ENCODE results near the gene OGFR.

OGFR gene

GRCh38 chr20:62801284-62802010, 3.2 kb upstream of the OGFR start:
- 0 out of 2 replicates have a peak, but pooled peaks cover 11% of the 10 kb centered on the region for H3K36me3 ChIP-seq (ENCODE audit: insufficient read depth, low read length)

GRCh38 chr20:62802026-62802712, 2.5 kb upstream of the OGFR start:
- Histone ChIP-seq H3K27me3 (ENCODE audit: insufficient read depth, low read length) (no peaks in the 10 kb centered on the region), H3K27ac (ENCODE audit: low read depth, low read length) (no peak overlapping the region), H3K36me3 (ENCODE audit: insufficient read depth, low read length) (0 out of 2 replicates have a peak, but pooled peaks cover 11% of the 10 kb centered on the region), H2AFZ (ENCODE audit: low read length, unreplicated experiment) (no peak overlapping the region), H3K4me1 (ENCODE audit: control insufficient read depth, insufficient read depth, low read length, unreplicated experiment) (peaks cover 12% of the 10 kb centered on the region), H3K4me3 (ENCODE audit: low read depth, low read length) (no peak overlapping the region), H3K79me2 (ENCODE audit: control insufficient read depth, insufficient read depth, low read length, unreplicated experiment) (peaks cover 24% of the 10 kb centered on the region)

More at GRCh38 chr20:62801284-62802010, 3.2 kb upstream of the OGFR start:
- Histone ChIP-seq H3K4me1 (ENCODE audit: control insufficient read depth, insufficient read depth, low read length, unreplicated experiment) (peaks cover 5% of the 10 kb centered on the region), H3K27ac (ENCODE audit: low read depth, low read length) (no peak overlapping the region), H3K4me3 (ENCODE audit: low read depth, low read length) (no peak overlapping the region), H3K79me2 (ENCODE audit: control insufficient read depth, insufficient read depth, low read length, unreplicated experiment) (peaks cover 20% of the 10 kb centered on the region), H2AFZ (ENCODE audit: low read length, unreplicated experiment) (no peak overlapping the region), H3K27me3 (ENCODE audit: insufficient read depth, low read length) (no peaks in the 10 kb centered on the region)

DNA sequence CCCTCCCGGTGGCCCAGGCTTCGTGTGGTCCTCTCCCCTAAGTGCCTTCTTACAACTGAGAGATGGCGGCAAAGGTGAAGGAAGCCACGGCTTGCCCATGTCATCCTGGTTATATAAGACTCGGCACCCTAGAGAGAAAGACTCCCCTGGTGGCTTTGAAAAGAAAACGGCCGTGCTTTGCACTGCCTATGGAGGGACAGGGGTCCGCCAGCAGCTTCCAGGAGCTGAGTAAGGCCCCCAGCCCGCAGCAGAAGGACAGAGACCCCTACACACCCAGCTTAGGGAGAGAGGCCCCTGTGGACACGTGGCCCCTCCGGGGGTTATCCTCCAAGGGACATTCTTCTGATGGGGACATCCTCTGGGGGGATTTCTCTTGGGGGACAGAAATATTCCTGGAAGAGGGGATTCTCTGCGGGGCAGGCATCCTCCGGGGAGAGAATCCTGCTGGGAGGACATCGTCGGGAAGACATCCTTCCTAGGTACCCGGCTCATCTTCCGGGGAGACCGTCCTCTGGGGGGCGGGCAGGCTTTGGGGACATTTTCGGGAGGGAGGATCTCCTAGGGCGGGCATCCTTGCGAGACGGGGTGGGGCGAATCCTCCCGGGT, 511 bp upstream of the OGFR start:
- Histone ChIP-seq H2AFZ (ENCODE audit: low read length, unreplicated experiment) (peak overlapping the region; percentile 73), H3K4me1 (ENCODE audit: control insufficient read depth, insufficient read depth, low read length, unreplicated experiment) (peaks cover 11% of the 10 kb centered on the region), H3K27me3 (ENCODE audit: insufficient read depth, low read length) (no peaks in the 10 kb centered on the region), H3K4me3 (ENCODE audit: low read depth, low read length) (peak overlapping the region; percentile 98), H3K27ac (ENCODE audit: low read depth, low read length) (no peak overlapping the region), H3K79me2 (ENCODE audit: control insufficient read depth, insufficient read depth, low read length, unreplicated experiment) (peaks cover 32% of the 10 kb centered on the region), H3K36me3 (ENCODE audit: insufficient read depth, low read length) (0 out of 2 replicates have a peak, but pooled peaks cover 4% of the 10 kb centered on the region)

DNA sequence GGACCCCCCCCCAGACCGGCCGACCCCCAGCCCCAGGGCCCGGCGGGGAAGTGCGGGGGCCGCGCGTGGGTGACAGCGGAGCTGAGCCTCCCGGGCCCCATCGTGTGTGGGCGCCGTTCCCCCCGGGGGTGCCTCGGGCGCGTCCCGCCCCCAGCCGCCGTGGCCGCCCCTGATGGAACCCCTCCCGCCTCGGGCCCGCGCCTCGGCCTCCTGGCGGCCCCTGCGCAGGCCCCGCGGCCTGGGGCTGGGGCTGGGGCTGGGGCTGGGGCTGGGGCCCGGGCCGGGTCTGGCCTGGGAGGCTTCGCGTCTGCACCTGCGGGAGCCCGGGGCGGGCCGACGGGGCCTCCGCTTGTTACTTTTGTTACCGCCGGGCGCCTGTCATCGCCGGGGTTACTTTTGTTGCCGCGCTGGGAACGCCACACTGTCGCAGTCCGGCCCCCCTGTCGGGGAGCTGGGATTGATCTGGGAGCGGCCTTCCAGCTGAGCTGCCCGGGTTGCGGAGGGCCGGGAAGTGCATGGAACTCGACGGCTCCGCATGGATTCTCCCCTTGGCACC, 598 bp downstream of the OGFR start:
- peaks cover 36% of the 10 kb centered on the region for H3K79me2 ChIP-seq (ENCODE audit: control insufficient read depth, insufficient read depth, low read length, unreplicated experiment)
- H3K4me1 ChIP-seq (ENCODE audit: control insufficient read depth, insufficient read depth, low read length, unreplicated experiment) = peaks cover 11% of the 10 kb centered on the region
- H2AFZ ChIP-seq (ENCODE audit: low read length, unreplicated experiment) = no peak overlapping the region
- no peaks in the 10 kb centered on the region for H3K27me3 ChIP-seq (ENCODE audit: insufficient read depth, low read length)
- peak overlapping the region; percentile 98 for H3K4me3 ChIP-seq (ENCODE audit: low read depth, low read length)
- H3K27ac ChIP-seq (ENCODE audit: low read depth, low read length) = peak overlapping the region; percentile 55
- peaks cover 9% of the 10 kb centered on the region; the same call in 1 of the 2 replicates for H3K36me3 ChIP-seq (ENCODE audit: insufficient read depth, low read length)

- peaks cover 36% of the 10 kb centered on the region for H3K79me2 ChIP-seq (ENCODE audit: control insufficient read depth, insufficient read depth, low read length, unreplicated experiment)
- H3K36me3 ChIP-seq (ENCODE audit: insufficient read depth, low read length) = peaks cover 16% of the 10 kb centered on the region; the same call in 1 of the 2 replicates
- H3K27ac ChIP-seq (ENCODE audit: low read depth, low read length) = peak overlapping the region; percentile 10; the same call in 1 of the 2 replicates
- H3K4me1 ChIP-seq (ENCODE audit: control insufficient read depth, insufficient read depth, low read length, unreplicated experiment) = peaks cover 11% of the 10 kb centered on the region
- H3K4me3 ChIP-seq (ENCODE audit: low read depth, low read length) = peak overlapping the region; percentile 98
- H2AFZ ChIP-seq (ENCODE audit: low read length, unreplicated experiment) = no peak overlapping the region
- no peaks in the 10 kb centered on the region for H3K27me3 ChIP-seq (ENCODE audit: insufficient read depth, low read length)
Measured at GRCh38 chr20:62805711-62806382, 1.2 kb downstream of the OGFR start.

DNA sequence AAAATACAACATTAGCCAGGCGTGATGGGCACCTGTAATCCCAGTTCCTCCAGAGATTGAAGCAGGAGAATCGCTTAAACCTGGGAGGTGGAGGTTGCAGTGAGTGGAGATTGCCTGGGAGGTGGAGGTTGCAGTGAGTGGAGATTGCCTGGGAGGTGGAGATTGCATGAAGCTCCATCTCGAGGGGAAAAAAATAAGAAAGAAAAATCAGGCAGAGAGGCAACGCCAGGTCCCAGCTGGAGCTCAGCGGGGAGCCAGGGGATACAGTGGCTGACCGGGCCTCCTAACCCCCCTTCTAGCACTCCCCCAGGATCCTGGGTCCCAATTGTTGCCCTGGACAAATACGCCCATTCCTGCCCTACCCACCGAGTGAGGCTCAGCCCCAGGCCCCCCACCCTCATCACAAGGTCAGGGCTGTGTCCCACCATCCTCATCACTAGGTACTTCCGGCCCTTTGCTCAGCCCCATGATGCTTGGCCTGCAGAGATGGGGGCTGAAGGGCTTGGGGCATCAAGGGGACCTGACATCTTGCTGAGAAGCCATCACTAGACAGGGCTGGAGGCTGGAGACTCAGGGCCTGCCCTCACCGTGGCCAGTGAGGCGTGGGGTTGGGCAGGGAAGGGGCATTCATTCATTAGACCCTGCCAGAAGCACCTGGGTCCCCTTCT, 1.9 kb downstream of the OGFR start:
- peaks cover 11% of the 10 kb centered on the region for H3K4me1 ChIP-seq (ENCODE audit: control insufficient read depth, insufficient read depth, low read length, unreplicated experiment)
- H3K27ac ChIP-seq (ENCODE audit: low read depth, low read length) = no peak overlapping the region
- H3K36me3 ChIP-seq (ENCODE audit: insufficient read depth, low read length) = peaks cover 16% of the 10 kb centered on the region; the same call in 1 of the 2 replicates
- peak overlapping the region; percentile 98 for H3K4me3 ChIP-seq (ENCODE audit: low read depth, low read length)
- H3K27me3 ChIP-seq (ENCODE audit: insufficient read depth, low read length) = no peaks in the 10 kb centered on the region
- H3K79me2 ChIP-seq (ENCODE audit: control insufficient read depth, insufficient read depth, low read length, unreplicated experiment) = peaks cover 36% of the 10 kb centered on the region
- no peak overlapping the region for H2AFZ ChIP-seq (ENCODE audit: low read length, unreplicated experiment)

DNA sequence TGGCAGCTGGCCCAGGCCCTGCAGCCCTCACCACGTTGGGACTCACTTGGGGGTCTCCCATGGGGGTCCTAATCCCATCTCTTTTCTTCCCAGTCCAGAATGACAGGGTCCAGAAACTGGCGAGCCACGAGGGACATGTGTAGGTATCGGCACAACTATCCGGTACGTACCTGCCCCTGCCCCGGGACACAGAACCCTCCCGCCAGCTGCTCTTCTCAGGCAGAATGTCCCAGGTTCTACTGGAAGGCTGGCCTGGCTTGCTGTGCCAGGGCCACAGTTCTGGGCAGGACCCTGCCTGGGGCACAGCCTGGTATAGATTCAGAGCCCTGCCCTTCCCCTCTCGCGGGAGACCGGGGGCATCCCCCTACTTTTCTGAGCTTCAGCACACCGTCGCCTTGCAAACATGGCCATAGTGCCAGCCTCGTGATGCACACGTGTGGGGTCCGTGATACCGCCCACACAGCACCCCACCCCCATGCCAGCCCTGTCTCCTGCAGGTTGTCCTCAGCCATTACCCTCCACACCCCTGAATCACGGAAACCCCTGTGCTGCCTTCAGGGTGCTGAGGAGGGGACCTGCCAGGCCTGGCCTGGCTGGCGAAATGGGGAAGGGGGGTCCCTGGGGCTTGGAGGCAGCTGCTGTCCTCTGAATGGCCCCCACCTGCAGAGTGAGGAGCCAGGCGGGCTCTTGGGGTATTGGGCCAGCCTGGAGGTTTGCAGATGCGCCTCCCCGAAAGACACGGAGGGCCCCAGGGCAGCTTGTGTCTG, 3.0 kb downstream of the OGFR start:
- no peaks in the 10 kb centered on the region for H3K27me3 ChIP-seq (ENCODE audit: insufficient read depth, low read length)
- peaks cover 11% of the 10 kb centered on the region for H3K4me1 ChIP-seq (ENCODE audit: control insufficient read depth, insufficient read depth, low read length, unreplicated experiment)
- H2AFZ ChIP-seq (ENCODE audit: low read length, unreplicated experiment) = no peak overlapping the region
- H3K4me3 ChIP-seq (ENCODE audit: low read depth, low read length) = no peak overlapping the region
- H3K36me3 ChIP-seq (ENCODE audit: insufficient read depth, low read length) = peaks cover 16% of the 10 kb centered on the region; the same call in 1 of the 2 replicates
- H3K79me2 ChIP-seq (ENCODE audit: control insufficient read depth, insufficient read depth, low read length, unreplicated experiment) = peaks cover 36% of the 10 kb centered on the region
- H3K27ac ChIP-seq (ENCODE audit: low read depth, low read length) = no peak overlapping the region

DNA sequence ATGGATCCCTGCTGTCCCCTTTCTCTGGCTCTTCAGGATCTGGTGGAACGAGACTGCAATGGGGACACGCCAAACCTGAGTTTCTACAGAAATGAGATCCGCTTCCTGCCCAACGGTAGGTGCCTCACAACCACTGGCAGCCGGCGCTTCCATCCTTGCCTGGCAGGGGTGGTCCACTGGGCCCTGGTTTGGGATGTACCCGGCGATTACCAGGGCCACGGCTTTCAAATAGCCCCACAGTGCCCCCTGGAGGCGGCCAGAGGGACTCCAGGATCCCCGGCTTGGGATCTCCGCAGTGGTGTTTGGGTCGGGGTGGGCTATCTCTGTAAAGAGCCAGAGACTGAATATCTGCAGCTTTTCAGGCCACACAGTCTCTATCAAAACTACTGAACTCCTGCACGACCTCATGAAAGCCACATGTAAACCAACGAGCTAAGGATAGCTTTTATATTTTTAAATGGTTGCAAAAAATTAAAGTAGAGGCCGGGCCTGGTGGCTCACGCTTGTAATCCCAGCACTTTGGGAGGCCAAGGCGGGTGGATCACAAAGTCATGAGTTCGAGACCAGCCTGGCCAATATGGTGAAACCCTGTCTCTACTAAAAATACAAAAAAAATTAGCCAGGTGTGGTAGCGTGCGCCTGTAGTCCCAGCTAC, 3.7 kb downstream of the OGFR start:
- H3K27ac ChIP-seq (ENCODE audit: low read depth, low read length) = no peak overlapping the region
- no peak overlapping the region for H3K4me3 ChIP-seq (ENCODE audit: low read depth, low read length)
- H3K27me3 ChIP-seq (ENCODE audit: insufficient read depth, low read length) = no peaks in the 10 kb centered on the region
- peaks cover 36% of the 10 kb centered on the region for H3K79me2 ChIP-seq (ENCODE audit: control insufficient read depth, insufficient read depth, low read length, unreplicated experiment)
- H3K36me3 ChIP-seq (ENCODE audit: insufficient read depth, low read length) = peaks cover 16% of the 10 kb centered on the region; the same call in 1 of the 2 replicates
- peaks cover 11% of the 10 kb centered on the region for H3K4me1 ChIP-seq (ENCODE audit: control insufficient read depth, insufficient read depth, low read length, unreplicated experiment)
- H2AFZ ChIP-seq (ENCODE audit: low read length, unreplicated experiment) = no peak overlapping the region

Measured in ACC112 (cell line).